Stomach smooth muscle (tissue), 2 donors: ENCODE measurements around the gene ONECUT3.
"Not testable (repeated sequence)": the region's sequence is repeated elsewhere in the genome, so short reads cannot be mapped to it uniquely, and the experiment has no call there.

Experiments
- H3K27ac ChIP-seq: one replicate; pipeline ENCODE4 v1.7.0; 2013; ENCODE audit warnings: mild to moderate bottlenecking, low read length, inconsistent platforms
- H3K27me3 ChIP-seq, 2 donors: one replicate each; pipeline ENCODE4 v1.7.0; 2013; ENCODE audit warnings: low read length in 2 of 2; ENCODE audit not compliant: insufficient read depth in 2 of 2, control insufficient read depth in 1 of 2
- H3K36me3 ChIP-seq, 2 donors: one replicate each; pipeline ENCODE4 v1.7.0; 2013; ENCODE audit warnings: low read length in 2 of 2; ENCODE audit not compliant: control insufficient read depth in 2 of 2, insufficient read depth in 2 of 2
- H3K4me1 ChIP-seq: one replicate; pipeline ENCODE4 v1.7.0; 2013; ENCODE audit warnings: low read length; ENCODE audit not compliant: control insufficient read depth, insufficient read depth
- H3K4me3 ChIP-seq, 2 donors: one replicate each; pipeline ENCODE4 v1.7.0; 2013; ENCODE audit warnings: low read length in 2 of 2
- H3K9ac ChIP-seq, 2 donors: one replicate each; pipeline ENCODE4 v1.7.0; 2013; ENCODE audit warnings: low read length in 2 of 2, mild to moderate bottlenecking in 1 of 2
- H3K9me3 ChIP-seq, 2 donors: one replicate each; pipeline ENCODE4 v1.7.0; 2013; ENCODE audit warnings: low read length in 2 of 2; ENCODE audit not compliant: control insufficient read depth in 2 of 2
- donor health status: healthy.
- donor health status: Pancreatic carcinoma.

The ONECUT3 gene

DNA sequence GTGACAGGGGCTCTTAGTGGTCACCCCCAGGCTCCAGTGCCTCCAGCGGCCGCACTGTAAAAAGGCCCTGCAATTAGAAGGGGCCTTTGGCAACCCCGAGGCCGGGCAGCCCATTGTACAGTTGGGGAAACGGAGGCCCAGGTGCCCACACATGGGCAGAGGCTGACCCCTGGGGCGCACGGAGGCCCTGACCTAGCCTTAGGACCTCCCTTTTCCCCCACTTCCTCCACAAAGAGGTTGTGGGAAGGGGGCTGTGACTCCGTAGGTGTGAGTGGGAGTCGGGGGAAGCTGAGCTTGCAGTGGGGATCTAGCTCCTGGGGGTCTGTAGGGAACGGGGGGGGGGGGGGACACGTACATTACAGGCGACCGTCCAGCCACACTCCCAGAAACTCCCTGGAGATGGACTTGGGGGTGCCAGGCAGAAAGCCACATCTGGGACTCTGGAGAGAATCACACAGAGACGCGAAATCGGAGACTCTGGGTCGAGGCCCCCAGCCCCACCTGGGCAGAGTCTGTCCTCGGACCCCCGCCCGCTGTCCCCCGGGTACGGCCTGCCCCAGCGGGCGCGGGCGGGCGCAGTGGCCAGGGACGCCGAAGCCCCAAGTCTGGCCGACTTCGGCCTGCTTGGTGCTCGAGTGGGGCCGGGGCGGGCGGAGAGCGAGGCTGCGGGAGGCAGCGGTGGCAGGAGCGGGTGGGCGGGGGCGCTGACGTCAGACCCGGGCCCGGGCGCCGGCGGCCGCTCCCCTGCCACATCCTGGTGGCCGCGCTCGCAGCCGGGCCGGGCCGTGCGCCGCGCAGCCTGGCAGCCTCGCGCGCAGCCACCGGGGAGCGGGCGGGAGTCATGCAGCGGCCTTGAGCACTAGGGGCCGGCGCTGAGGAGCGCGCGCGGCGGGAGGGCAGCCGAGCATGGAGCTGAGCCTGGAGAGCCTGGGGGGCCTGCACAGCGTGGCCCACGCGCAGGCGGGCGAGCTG, at the start of gene ONECUT3:
Gene ONECUT3, plus strand, starts transcription at position 750 of the 972 bp plus-strand sequence. Its CDS starts 157 bp downstream, at position 907.
- H3K9ac ChIP-seq = no peak within 1 kb of the TSS
- H3K27me3 ChIP-seq = peaks cover 55 to 85% of the 10 kb centered on the region in 2 donors
- no peak within 1 kb of the TSS for H3K4me3 ChIP-seq
- H3K36me3 ChIP-seq = no peaks in the 10 kb centered on the region
- no peaks in the 10 kb centered on the region for H3K9me3 ChIP-seq
- peaks cover 33% of the 10 kb centered on the region for H3K4me1 ChIP-seq
- H3K27ac ChIP-seq = no peak within 1 kb of the TSS

DNA sequence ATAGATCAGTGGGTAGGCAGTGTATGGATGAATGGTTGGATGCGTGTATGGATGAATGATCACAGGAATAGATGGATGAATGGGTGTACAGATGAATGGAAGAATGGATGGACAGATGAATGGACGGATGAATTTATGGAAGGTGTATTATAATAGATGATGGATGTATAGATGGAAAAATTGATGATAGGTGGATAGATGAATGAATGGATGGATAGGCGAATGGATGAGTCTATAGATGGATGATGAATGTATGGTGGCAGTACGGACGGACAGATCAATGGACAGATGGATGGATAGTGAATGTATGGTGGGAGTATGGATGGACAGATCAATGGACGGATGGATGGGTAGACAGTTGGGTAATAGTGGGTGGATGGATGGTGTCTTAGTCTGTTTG, 49.0 kb upstream of the ONECUT3 start:
- H3K9me3 ChIP-seq = peaks cover 0 to 3% of the 10 kb centered on the region in 2 donors
- no peaks in the 10 kb centered on the region for H3K4me1 ChIP-seq
- H3K4me3 ChIP-seq = no peak overlapping the region
- H3K27ac ChIP-seq = no peak overlapping the region
- H3K9ac ChIP-seq = no peak overlapping the region
- peaks cover 23 to 24% of the 10 kb centered on the region in 2 donors for H3K27me3 ChIP-seq
- no peaks in the 10 kb centered on the region for H3K36me3 ChIP-seq

DNA sequence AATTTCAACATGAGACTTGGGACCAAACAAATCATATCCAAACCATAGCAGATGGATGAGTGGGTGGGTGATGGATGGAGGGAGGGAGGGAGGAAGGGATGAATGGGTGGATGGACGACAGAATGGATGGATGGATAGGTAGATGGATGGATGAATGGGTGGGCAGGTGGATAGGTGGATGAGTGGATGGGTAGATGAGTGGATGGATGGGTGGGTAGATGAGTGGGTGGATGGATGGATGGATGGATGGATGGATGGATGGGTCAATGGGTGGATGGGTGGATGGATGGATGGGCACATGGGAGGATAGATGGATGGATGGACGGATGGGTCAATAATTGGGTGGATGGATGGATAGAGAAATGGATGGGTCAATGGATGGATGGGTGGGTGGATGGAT, 47.9 kb upstream of the ONECUT3 start:
- H3K4me1 ChIP-seq = no peaks in the 10 kb centered on the region
- no peak overlapping the region for H3K4me3 ChIP-seq
- H3K27ac ChIP-seq = no peak overlapping the region
- peaks cover 13 to 18% of the 10 kb centered on the region in 2 donors for H3K27me3 ChIP-seq
- H3K9ac ChIP-seq = no peak overlapping the region
- peaks cover 0 to 3% of the 10 kb centered on the region in 2 donors for H3K9me3 ChIP-seq
- no peaks in the 10 kb centered on the region for H3K36me3 ChIP-seq

DNA sequence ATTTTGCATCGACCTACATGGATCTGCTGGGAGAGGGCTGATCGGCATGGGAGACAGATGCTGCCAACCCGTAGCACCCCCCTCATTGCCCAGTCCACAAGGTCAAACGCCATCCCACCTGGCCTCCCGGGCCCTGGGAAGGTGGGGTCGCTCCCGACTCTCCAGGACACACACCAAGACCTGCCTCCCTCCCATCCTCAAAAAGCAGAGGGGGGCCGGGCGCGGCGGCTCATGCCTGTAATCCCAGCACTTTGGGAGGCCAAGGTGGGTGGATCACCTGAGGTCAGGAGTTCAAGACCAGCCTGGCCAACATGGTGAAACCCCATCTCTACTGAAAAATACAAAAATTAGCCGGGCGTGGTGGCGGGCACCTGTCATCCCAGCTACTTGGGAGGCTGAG, 46.7 kb upstream of the ONECUT3 start:
- H3K27me3 ChIP-seq, H3K36me3 ChIP-seq, H3K9ac ChIP-seq, H3K4me1 ChIP-seq, H3K27ac ChIP-seq, H3K4me3 ChIP-seq, H3K9me3 ChIP-seq: not testable (repeated sequence)

DNA sequence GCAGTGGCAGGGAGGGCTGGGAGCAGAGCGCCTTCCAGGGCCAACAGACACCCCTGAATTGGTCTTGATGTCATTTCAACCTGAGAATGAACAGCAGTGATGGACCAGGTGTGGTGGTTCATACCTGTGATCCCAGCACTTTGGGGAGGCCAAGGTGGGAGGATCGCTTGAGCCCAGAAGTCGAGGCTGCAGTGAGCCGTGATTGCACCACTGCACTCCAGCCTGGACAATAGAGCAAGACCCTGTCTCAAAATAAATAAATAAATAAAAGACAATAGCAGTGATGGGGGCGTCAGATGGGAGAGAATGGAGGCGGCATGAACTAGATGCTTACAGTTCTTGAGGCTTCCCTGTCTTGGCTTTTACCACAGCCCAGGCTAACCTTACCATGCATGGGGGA, 46.1 kb upstream of the ONECUT3 start:
- Histone ChIP-seq H3K9me3 (peaks cover 0 to 3% of the 10 kb centered on the region in 2 donors), H3K9ac (no peak overlapping the region), H3K36me3 (no peaks in the 10 kb centered on the region), H3K27ac (no peak overlapping the region), H3K4me1 (no peaks in the 10 kb centered on the region), H3K27me3 (peaks cover 0 to 5% of the 10 kb centered on the region in 2 donors), H3K4me3 (no peak overlapping the region)

DNA sequence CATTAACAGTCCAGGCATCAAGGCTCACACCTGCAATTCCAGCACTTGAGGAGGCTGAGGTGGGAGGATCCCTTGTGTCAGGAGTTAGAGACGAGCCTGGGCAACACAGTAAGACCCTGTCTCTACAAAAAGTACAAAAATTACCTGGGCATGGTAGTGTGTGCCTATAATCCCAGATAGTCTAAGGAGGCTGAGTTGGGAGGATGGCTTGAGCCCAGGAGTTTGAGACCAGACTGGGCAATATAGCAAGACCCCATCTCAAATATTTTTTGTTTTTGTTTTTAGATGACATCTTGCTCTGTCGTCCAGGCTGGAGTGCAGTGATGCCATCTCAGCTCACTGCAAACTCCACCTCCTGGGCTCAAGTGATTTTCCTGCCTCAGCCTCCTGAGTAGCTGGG, 40.1 kb upstream of the ONECUT3 start:
- Histone ChIP-seq H3K27ac (no peak overlapping the region), H3K27me3 (peaks cover 13 to 18% of the 10 kb centered on the region in 2 donors), H3K9ac (no peak overlapping the region), H3K4me3 (no peak overlapping the region), H3K4me1 (no peaks in the 10 kb centered on the region), H3K36me3 (no peaks in the 10 kb centered on the region), H3K9me3 (no peaks in the 10 kb centered on the region)

DNA sequence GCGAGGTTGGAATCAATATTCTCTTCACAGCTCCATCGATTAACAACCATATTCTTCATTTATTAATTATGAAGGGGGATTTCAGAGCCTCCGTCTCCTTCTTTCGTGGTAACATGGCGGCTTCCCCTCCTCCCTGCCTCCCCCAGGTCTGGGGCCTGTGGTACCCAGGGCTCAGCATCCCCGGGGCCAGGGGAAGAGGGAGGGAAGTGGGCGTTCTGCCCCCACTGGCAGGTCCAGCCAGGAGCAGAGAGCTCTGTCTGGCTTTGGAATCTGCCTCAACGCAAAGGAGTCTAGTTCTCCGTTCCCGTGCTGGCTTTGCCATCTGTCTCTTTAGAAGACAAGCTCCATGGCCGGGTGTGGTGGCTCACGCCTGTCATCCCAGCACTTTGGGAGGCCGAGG, 37.8 kb upstream of the ONECUT3 start:
- H3K27ac ChIP-seq = no peak overlapping the region
- H3K9me3 ChIP-seq = no peaks in the 10 kb centered on the region
- no peaks in the 10 kb centered on the region for H3K4me1 ChIP-seq
- H3K36me3 ChIP-seq = no peaks in the 10 kb centered on the region
- H3K9ac ChIP-seq = no peak overlapping the region
- H3K4me3 ChIP-seq = no peak overlapping the region
- H3K27me3 ChIP-seq = peaks cover 25 to 28% of the 10 kb centered on the region in 2 donors

DNA sequence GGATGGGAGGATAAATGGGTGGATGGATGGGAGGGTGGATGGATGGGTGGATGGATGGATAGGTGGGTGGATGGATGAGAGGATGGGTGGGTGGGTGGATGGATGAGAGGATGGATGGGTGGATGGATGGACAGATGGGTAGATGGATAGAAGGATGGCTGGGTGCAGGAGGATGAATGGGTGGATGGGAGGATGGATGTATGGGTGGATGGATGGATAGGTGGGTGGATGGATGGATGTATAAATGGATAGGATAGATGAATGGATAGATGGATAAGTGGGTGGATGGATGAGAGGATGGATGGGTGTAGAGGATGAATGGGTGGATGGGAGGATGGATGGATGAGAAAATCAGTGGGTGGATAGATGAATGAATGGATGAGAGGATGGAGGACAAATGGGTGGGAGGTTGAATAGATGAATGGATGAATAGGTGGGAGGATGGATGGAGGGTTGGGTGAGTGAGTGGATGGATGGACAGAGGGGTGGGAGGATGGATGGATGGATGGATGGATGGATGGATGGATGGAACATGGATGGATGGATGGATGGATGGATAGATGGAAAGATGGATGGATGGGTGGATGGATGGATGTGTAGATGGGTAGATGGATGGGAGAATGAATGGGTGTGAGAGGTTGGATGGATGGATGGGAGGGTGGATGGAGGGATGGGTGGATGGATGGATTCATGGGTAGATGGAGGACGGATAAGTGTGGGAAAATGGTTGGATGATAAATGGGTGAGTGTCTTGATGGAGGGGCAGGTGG, 35.9 kb upstream of the ONECUT3 start:
- peaks cover 31 to 36% of the 10 kb centered on the region in 2 donors for H3K27me3 ChIP-seq
- no peak overlapping the region for H3K4me3 ChIP-seq
- no peaks in the 10 kb centered on the region for H3K4me1 ChIP-seq
- no peak overlapping the region for H3K27ac ChIP-seq
- H3K36me3 ChIP-seq = no peaks in the 10 kb centered on the region
- no peak overlapping the region for H3K9ac ChIP-seq
- H3K9me3 ChIP-seq = no peaks in the 10 kb centered on the region

DNA sequence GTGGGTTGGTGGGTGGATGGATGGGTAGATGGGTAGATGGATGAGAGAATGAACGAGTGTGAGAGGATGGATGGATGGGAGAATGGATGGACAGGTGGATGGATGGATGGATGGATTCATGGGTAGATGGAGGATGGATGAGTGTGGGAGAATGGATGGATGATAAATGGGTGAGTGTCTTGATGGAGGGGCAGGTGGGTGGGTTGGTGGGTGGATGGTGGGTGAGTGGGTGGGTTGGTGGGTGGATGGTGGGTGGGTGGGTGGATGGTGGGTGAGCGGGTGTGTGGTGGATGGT, 35.4 kb upstream of the ONECUT3 start:
- Histone ChIP-seq H3K9me3 (no peaks in the 10 kb centered on the region), H3K27ac (no peak overlapping the region), H3K9ac (no peak overlapping the region), H3K27me3 (peaks cover 30 to 38% of the 10 kb centered on the region in 2 donors), H3K4me3 (no peak overlapping the region), H3K4me1 (no peaks in the 10 kb centered on the region), H3K36me3 (no peaks in the 10 kb centered on the region)

DNA sequence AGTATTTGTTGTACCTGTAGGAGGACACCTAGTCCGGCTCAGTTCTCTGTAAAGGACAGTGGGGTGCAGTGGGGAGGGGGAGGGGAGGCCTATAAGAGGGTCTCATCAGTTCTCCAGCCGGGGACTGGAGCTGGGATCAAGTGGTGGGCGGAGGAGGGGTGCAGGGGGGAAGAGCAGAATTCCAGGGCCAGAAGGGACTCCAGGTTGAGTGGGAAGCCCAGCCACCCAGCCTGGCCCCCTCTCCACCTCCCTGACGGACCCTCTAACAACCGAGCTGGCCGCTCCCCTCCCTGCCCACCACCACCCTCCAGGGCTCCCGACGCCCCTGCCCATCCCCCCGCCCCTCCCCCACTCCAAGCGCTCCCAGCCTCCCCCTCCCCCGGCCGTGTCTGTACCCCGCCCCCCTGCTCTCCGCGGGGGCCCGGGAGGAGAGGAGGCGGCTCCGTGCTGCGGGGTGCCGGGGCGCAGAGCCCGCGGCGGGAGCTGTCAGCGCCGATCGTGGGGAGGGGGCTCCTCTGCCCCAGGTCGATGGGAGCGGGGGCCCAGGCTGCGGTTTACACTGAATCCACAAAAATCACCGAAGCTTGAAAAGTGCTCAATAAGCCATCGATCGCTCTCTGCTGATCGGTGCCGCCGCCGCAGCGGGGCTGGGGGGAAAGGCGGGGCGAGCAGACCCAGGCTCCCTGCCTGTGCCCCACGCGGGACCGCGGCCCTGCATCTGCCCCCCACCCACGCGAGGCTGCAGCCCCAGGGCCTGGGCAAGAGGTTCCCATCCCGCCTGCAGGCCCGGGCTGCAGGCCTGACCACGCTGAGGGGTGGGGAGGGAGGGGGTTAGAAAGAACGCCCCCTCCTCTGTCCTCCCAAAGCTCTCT, 34.6 kb upstream of the ONECUT3 start:
- H3K27me3 ChIP-seq = peaks cover 28 to 36% of the 10 kb centered on the region in 2 donors
- no peaks in the 10 kb centered on the region for H3K4me1 ChIP-seq
- H3K36me3 ChIP-seq = no peaks in the 10 kb centered on the region
- no peak overlapping the region for H3K27ac ChIP-seq
- no peak overlapping the region for H3K9ac ChIP-seq
- no peak overlapping the region for H3K4me3 ChIP-seq
- no peaks in the 10 kb centered on the region for H3K9me3 ChIP-seq
